OCI-LY7 (cell line): ENCODE results near the gene VEGFB.

Source experiments
- CTCF ChIP-seq: fragments of 200-600 bp; sonication (generic); conservative IDR thresholded peaks from 2 replicates; pipeline ENCODE4 v1.5.1; 2014; ENCODE audit warnings: mild to moderate bottlenecking, antibody characterized with exemption, low read length, moderate library complexity, mixed read lengths
- EZH2phosphoT487 ChIP-seq: fragments of 200-600 bp; sonication (generic); IDR thresholded peaks from 2 replicates; pipeline ENCODE4 v1.6.1; 2018; ENCODE audit warnings: low read depth, borderline replicate concordance, mild to moderate bottlenecking, mixed run types, antibody characterized with exemption, low read length, moderate library complexity, mixed read lengths

GRCh38 chr11:64246871-64247728, 12.7 kb downstream of the VEGFB start, which contains the start of gene PPP1R14B:
- no peak for TF ChIP-seq CTCF
- no peak for TF ChIP-seq EZH2phosphoT487
